ENCODE results near the gene OSBPL8. TPM values are rescaled to one million over a fixed set of nuclear protein-coding genes. Genes with fewer than 3 reads are reported as not detected.

OSBPL8 gene
- total and polyA plus RNA-seq, 2 donors (not counting 1 experiment from before 2014, with no cell fraction given), result 11.1 to 112 TPM

DNA sequence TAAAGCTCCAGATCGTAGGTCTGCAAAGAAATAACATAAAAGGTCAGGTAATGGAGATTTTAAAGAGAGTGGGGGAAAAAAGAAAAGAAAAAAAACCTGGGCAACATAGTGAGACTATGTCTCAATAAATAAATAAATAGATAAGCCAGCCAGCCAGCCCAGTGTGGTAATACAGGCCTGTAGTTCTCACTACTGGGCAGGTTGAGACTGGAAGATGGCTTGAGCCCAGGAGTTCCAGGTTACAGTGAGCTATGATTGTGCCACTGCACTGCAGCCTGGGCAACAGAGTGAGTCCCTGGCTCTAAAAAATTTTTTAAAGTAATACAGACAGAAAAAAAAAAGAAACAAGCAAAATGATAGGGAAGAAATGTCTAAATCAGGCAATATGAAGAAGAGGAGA is 168.1 kb downstream of the OSBPL8 start:
- no peaks in the 10 kb centered on the region for H3K9me3 ChIP-seq (ENCODE audit: control extremely low read depth in 1 of 3, control insufficient read depth in 2 of 3, insufficient read depth in 1 of 3, low read length in 2 of 3)
- TF ChIP-seq, protein P1, sequence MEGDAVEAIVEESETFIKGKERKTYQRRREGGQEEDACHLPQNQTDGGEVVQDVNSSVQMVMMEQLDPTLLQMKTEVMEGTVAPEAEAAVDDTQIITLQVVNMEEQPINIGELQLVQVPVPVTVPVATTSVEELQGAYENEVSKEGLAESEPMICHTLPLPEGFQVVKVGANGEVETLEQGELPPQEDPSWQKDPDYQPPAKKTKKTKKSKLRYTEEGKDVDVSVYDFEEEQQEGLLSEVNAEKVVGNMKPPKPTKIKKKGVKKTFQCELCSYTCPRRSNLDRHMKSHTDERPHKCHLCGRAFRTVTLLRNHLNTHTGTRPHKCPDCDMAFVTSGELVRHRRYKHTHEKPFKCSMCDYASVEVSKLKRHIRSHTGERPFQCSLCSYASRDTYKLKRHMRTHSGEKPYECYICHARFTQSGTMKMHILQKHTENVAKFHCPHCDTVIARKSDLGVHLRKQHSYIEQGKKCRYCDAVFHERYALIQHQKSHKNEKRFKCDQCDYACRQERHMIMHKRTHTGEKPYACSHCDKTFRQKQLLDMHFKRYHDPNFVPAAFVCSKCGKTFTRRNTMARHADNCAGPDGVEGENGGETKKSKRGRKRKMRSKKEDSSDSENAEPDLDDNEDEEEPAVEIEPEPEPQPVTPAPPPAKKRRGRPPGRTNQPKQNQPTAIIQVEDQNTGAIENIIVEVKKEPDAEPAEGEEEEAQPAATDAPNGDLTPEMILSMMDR (IDR thresholded peaks at IDR 0.05), result no peak
- no peak for TF ChIP-seq EZH2 (IDR thresholded peaks at IDR 0.05; ENCODE audit: borderline replicate concordance, insufficient read depth, low read depth, low read length, poor library complexity, severe bottlenecking)
- peaks cover 12 to 43% of the 10 kb centered on the region in 2 experiments for H3K36me3 ChIP-seq (replicated peaks in 1 of 2; ENCODE audit: control extremely low read depth in 1 of 2, control insufficient read depth in 1 of 2, extremely low read depth in 1 of 2, insufficient read depth in 2 of 2, low read length in 1 of 2)
- ChIA-PET CTCF (interaction anchor here (0.8 kb wide), 1 partner anchor 195 kb away, joined by 3 read pairs; no protein-coding TSS in a partner anchor), POLR2A (no interaction called here)
- no peak overlapping the region for H2AFZ ChIP-seq (ENCODE audit: insufficient read depth, low read depth, low read length, poor library complexity, severe bottlenecking)
- H4K20me1 ChIP-seq (ENCODE audit: control insufficient read depth, insufficient read depth, low read length, poor library complexity, severe bottlenecking), result no peaks in the 10 kb centered on the region
- H3K4me1 ChIP-seq (ENCODE audit: control insufficient read depth in 2 of 2, insufficient read depth in 2 of 2, low read length in 2 of 2), result no peaks in the 10 kb centered on the region
- Mint-ChIP-seq H3K4me3 (no peak overlapping the region), H3K27ac (no peak overlapping the region), H3K4me1 (no peaks in the 10 kb centered on the region), H3K27me3 (no peaks in the 10 kb centered on the region), H3K9me3 (ENCODE audit: insufficient read depth) (no peaks in the 10 kb centered on the region)
- no peak overlapping the region for H3K4me2 ChIP-seq (replicated peaks; ENCODE audit: low read depth, low read length, poor library complexity, severe bottlenecking)
- no peaks in the 10 kb centered on the region for H3K27me3 ChIP-seq (replicated peaks in 1 of 4; ENCODE audit: control extremely low read depth in 1 of 4, control insufficient read depth in 3 of 4, insufficient read depth in 4 of 4, low read length in 3 of 4)
- intact Hi-C loops (cut with micrococcal nuclease), result no loop called here
- ATAC-seq (ENCODE audit: low read depth), result no peak
- DNase-seq, result no peak
- no peaks in the 10 kb centered on the region for H3K79me2 ChIP-seq (ENCODE audit: control insufficient read depth, insufficient read depth, low read length)
- no peak overlapping the region for H3K27ac ChIP-seq (ENCODE audit: low read length in 2 of 2)
- no CpG with 5 or more reads among the region's 1 CpG for WGBS (ENCODE audit: insufficient coverage)
- H3K9ac ChIP-seq (ENCODE audit: low read length), result no peak overlapping the region
- H3K4me3 ChIP-seq (ENCODE audit: control extremely low read depth in 1 of 5, extremely low read depth in 1 of 5, insufficient read depth in 1 of 5, low read depth in 2 of 5, low read length in 4 of 5), result no peak overlapping the region

GRCh38 chr12:76387614-76388013 is 172.0 kb downstream of the OSBPL8 start:
- TF ChIP-seq, protein P1 (IDR thresholded peaks at IDR 0.05), result no peak
- no peak for TF ChIP-seq EZH2 (IDR thresholded peaks at IDR 0.05; ENCODE audit: borderline replicate concordance, insufficient read depth, low read depth, low read length, poor library complexity, severe bottlenecking)
- Mint-ChIP-seq H3K4me1 (no peaks in the 10 kb centered on the region), H3K4me3 (no peak overlapping the region), H3K27me3 (no peaks in the 10 kb centered on the region), H3K9me3 (ENCODE audit: insufficient read depth) (no peaks in the 10 kb centered on the region), H3K27ac (no peak overlapping the region)
- no peaks in the 10 kb centered on the region for H3K79me2 ChIP-seq (ENCODE audit: control insufficient read depth, insufficient read depth, low read length)
- no peak overlapping the region for H3K9ac ChIP-seq (ENCODE audit: low read length)
- H3K9me3 ChIP-seq (ENCODE audit: control extremely low read depth in 1 of 3, control insufficient read depth in 2 of 3, insufficient read depth in 1 of 3, low read length in 2 of 3), result no peaks in the 10 kb centered on the region
- no peaks in the 10 kb centered on the region for H3K4me1 ChIP-seq (ENCODE audit: control insufficient read depth in 2 of 2, insufficient read depth in 2 of 2, low read length in 2 of 2)
- intact Hi-C loops (cut with micrococcal nuclease), result loop anchor here (10.0 kb wide), 1 partner anchor 197 kb away; no protein-coding TSS in a partner anchor
- no peak overlapping the region for H3K4me2 ChIP-seq (replicated peaks; ENCODE audit: low read depth, low read length, poor library complexity, severe bottlenecking)
- POLR2A ChIA-PET, result no interaction called here
- no CpG with 5 or more reads among the region's 2 CpGs for WGBS (ENCODE audit: insufficient coverage)
- H4K20me1 ChIP-seq (ENCODE audit: control insufficient read depth, insufficient read depth, low read length, poor library complexity, severe bottlenecking), result no peaks in the 10 kb centered on the region
- no peaks in the 10 kb centered on the region for H3K27me3 ChIP-seq (replicated peaks in 1 of 4; ENCODE audit: control extremely low read depth in 1 of 4, control insufficient read depth in 3 of 4, insufficient read depth in 4 of 4, low read length in 3 of 4)
- DNase-seq (no peak), ATAC-seq (ENCODE audit: low read depth) (no peak)
- H3K4me3 ChIP-seq (ENCODE audit: control extremely low read depth in 1 of 5, extremely low read depth in 1 of 5, insufficient read depth in 1 of 5, low read depth in 2 of 5, low read length in 4 of 5), result no peak overlapping the region
- peaks cover 18 to 53% of the 10 kb centered on the region in 2 experiments for H3K36me3 ChIP-seq (replicated peaks in 1 of 2; ENCODE audit: control extremely low read depth in 1 of 2, control insufficient read depth in 1 of 2, extremely low read depth in 1 of 2, insufficient read depth in 2 of 2, low read length in 1 of 2)
- no peak overlapping the region for H2AFZ ChIP-seq (ENCODE audit: insufficient read depth, low read depth, low read length, poor library complexity, severe bottlenecking)
- CTCF ChIA-PET, result no interaction called here
- H3K27ac ChIP-seq (ENCODE audit: low read length in 2 of 2), result no peak overlapping the region

Measured in B cell (primary cell).